Ramos (cell line): ENCODE measurements around the gene STRAP.
"Not testable (repeated sequence)": the region's sequence is repeated elsewhere in the genome, so short reads cannot be mapped to it uniquely, and the experiment has no call there.

Experiments used
- in situ Hi-C: fragments of 300-500 bp; cut with MboI; formaldehyde crosslinking; loops from one replicate; pipeline ENCODE4 v1.14.3; 2022; ENCODE audit warnings: low sequenced_read_pairs; ENCODE audit not compliant: unreplicated experiment

STRAP gene

GRCh38 chr12:15863372-15863771 is 18.8 kb upstream of the STRAP start:
- in situ Hi-C loops = no loop called here

GRCh38 chr12:15863984-15864383 is 18.2 kb upstream of the STRAP start:
- in situ Hi-C loops = no loop called here

- in situ Hi-C loops = no loop called here
Observed at GRCh38 chr12:15868186-15868585, 14.0 kb upstream of the STRAP start.

GRCh38 chr12:15873556-15873955 is 8.6 kb upstream of the STRAP start:
- in situ Hi-C loops = no loop called here

GRCh38 chr12:15874556-15875145 is 7.5 kb upstream of the STRAP start:
- in situ Hi-C loops = not testable (repeated sequence)

- in situ Hi-C loops = no loop called here
Observed at GRCh38 chr12:15875863-15876262, 6.3 kb upstream of the STRAP start.

- in situ Hi-C loops = no loop called here
Observed at GRCh38 chr12:15879413-15879812, 2.8 kb upstream of the STRAP start.

GRCh38 chr12:15880721-15881120 is 1.5 kb upstream of the STRAP start:
- in situ Hi-C loops = no loop called here

- in situ Hi-C loops = no loop called here
Observed at GRCh38 chr12:15883536-15883935, 1.3 kb downstream of the STRAP start.

GRCh38 chr12:15886372-15887042 is 4.3 kb downstream of the STRAP start:
- in situ Hi-C loops = no loop called here

GRCh38 chr12:15887043-15887817 is 5.0 kb downstream of the STRAP start:
- in situ Hi-C loops = no loop called here

GRCh38 chr12:15892645-15893259 is 10.6 kb downstream of the STRAP start:
- in situ Hi-C loops = no loop called here

- in situ Hi-C loops = no loop called here
Observed at GRCh38 chr12:15893260-15893659, 11.1 kb downstream of the STRAP start.

- in situ Hi-C loops = no loop called here
Observed at GRCh38 chr12:15896867-15897266, 14.7 kb downstream of the STRAP start.

- in situ Hi-C loops = no loop called here
Observed at GRCh38 chr12:15897433-15897832, 15.2 kb downstream of the STRAP start.

- in situ Hi-C loops = no loop called here
Observed at GRCh38 chr12:15899282-15899870, 17.2 kb downstream of the STRAP start.

GRCh38 chr12:15904378-15904920 is 22.3 kb downstream of the STRAP start:
- in situ Hi-C loops = no loop called here

GRCh38 chr12:15910468-15910863 is 28.3 kb downstream of the STRAP start:
- in situ Hi-C loops = no loop called here

- in situ Hi-C loops = no loop called here
Observed at GRCh38 chr12:15910864-15911721, 28.9 kb downstream of the STRAP start, which contains the start of gene DERA. Gene DERA (plus strand): TSS chr12:15911332. CDS start chr12:15911384, 52 bp downstream.
